GM12864 (cell line): ENCODE data around the gene PHKB.

Experiments
- DNase-seq: peaks from one replicate; pipeline ENCODE4 v3.0.0-alpha.2; 2011; ENCODE audit warnings: low read depth
- H3K4me3 ChIP-seq: 2 replicates; pipeline ENCODE4 v1.5.1; 2011; ENCODE audit warnings: mild to moderate bottlenecking, low read depth, low read length, control low read depth
- TF ChIP-seq, protein P1 (sequence below): IDR thresholded peaks from 2 replicates; pipeline ENCODE4 v1.5.1; 2011; ENCODE audit warnings: low read depth, mild to moderate bottlenecking, moderate library complexity, low read length, control low read depth, inconsistent platforms; ENCODE audit errors: missing control alignments

The PHKB gene

DNA sequence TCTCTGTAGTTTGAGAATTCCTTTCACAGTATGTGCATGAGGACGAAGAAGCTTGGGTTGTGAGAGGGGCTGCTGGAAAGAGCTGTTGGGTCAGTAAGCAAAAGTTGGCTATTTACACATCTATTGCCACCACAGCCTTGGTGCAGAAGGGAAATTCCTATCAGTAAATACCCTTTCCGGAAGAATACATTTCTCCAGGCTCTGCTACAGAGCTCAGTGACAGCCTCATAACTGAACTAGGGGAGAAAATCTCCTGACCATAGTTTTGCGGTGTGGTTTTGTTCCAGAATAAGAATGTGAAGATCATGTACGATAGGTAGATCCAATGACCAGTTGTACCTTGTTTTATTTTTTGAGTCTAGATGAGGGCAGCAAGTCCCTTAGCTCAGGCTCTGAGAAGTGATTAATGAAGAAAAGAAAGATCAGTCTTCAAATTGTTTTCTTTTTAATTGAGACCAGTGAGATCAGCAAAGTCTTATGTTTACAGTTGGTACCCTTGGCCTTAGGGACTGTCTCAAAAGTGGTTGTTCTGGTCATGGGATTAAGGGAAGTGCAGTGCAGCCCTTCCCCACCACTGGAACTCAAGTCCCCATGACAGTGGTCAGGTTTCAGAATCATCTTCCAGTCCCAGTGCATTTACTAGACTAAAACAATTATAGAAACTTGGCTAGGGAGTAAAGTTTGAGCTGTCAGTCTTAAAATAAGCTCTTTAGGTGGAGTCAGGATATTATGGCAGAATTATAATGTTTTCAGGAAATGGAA lies 123.5 kb downstream of the PHKB start:
- DNase-seq = no peak
- H3K4me3 ChIP-seq = no peak overlapping the region
- TF ChIP-seq, protein P1, sequence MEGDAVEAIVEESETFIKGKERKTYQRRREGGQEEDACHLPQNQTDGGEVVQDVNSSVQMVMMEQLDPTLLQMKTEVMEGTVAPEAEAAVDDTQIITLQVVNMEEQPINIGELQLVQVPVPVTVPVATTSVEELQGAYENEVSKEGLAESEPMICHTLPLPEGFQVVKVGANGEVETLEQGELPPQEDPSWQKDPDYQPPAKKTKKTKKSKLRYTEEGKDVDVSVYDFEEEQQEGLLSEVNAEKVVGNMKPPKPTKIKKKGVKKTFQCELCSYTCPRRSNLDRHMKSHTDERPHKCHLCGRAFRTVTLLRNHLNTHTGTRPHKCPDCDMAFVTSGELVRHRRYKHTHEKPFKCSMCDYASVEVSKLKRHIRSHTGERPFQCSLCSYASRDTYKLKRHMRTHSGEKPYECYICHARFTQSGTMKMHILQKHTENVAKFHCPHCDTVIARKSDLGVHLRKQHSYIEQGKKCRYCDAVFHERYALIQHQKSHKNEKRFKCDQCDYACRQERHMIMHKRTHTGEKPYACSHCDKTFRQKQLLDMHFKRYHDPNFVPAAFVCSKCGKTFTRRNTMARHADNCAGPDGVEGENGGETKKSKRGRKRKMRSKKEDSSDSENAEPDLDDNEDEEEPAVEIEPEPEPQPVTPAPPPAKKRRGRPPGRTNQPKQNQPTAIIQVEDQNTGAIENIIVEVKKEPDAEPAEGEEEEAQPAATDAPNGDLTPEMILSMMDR = no peak

DNA sequence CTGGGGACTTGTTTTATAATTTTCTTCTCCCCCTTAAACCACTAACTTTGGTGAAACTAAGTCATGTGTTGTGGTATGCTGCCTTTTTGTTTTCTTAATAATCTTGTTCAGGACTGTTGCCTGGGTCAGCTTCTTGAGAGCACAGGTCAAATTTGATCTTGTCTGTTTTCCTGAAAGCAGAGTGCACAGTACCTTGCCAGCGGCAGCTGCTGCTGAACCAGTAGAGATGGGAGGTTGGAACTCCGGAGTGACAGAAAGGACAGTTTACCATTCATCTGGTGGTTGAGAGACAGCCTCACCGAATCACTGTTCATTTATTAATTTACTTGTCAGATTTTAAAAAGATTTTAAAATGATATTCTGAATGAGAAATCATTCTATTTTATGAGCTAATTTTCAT lies 125.0 kb downstream of the PHKB start:
- no peak overlapping the region for H3K4me3 ChIP-seq
- TF ChIP-seq, protein P1 = no peak
- DNase-seq = no peak

DNA sequence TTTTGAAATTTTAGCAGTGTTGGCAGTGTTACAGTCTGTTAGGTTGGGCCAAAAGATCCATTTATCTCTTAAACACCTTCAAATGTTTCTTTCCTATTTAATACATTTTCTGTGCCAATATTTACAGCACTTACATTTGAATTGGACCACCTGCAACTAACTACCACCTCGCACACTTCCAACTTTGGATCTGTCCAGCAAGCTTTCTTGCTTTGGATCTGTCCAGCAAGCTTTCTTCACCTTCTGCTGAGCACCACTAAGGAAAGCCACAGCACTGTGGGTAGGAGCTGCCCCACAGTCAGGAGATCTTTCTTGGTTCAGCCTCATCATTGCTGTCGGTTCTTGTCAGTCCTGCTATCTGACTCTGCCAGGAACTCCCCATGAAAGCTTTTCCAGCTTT lies 129.3 kb downstream of the PHKB start:
- no peak for DNase-seq
- H3K4me3 ChIP-seq = no peak overlapping the region
- TF ChIP-seq, protein P1 = no peak

DNA sequence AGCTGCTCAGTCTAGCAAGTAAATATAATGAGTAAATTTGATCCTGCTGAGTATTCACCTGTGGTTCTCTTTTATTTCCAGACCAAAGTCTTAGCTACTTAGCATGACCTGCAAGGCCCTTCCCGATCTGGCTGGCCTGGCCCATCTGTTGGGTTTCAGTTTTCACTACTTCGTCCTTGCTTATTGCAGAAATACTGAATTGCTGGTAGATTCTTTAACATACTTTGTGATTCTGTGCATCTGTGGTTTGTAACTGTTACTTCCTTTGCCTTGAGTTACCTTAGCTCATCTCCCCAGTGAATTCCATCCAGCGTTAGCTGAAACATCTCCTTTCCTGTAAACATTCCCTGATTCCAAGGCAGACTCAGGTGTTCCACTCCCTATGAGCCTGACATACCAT lies 131.1 kb downstream of the PHKB start:
- DNase-seq = no peak
- H3K4me3 ChIP-seq = no peak overlapping the region
- TF ChIP-seq, protein P1 = no peak

DNA sequence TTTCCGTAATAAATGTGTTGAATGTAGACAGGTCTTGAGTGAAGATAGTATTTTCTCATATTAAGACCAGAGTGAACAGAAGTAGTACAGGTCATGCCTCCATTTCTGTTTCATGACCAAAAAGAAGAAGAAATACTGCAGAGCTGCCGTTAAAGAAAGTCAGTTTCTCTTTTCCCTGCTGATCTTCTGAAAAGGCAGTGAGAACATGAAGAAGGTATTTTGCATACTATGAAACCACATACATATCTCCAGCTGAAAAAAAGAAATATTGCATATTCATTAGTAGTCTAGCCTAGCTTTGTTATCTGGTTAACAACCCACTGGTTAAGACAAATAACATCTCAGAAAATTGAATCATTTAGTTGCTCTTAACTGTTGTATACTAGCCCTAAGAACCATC lies 138.4 kb downstream of the PHKB start:
- no peak for DNase-seq
- TF ChIP-seq, protein P1 = no peak
- no peak overlapping the region for H3K4me3 ChIP-seq

DNA sequence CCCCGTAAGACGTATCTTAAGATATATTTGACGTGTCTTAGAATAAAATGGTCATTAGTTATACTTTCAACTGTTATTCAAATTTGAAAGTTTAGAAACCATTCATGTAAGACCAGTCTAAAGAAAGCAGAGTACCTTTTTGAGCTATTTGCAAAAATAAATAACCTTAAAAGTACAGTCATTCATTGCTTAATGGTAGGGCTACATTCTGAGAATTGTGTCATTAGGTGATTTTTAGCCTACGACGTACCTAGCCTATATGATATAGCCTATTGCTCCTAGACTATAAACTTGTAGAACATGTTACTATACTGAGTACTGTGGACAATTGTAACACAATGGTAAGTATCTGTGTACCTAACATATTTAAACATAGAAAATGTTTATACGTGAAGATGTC lies 139.2 kb downstream of the PHKB start:
- DNase-seq = no peak
- TF ChIP-seq, protein P1 = no peak
- no peak overlapping the region for H3K4me3 ChIP-seq

DNA sequence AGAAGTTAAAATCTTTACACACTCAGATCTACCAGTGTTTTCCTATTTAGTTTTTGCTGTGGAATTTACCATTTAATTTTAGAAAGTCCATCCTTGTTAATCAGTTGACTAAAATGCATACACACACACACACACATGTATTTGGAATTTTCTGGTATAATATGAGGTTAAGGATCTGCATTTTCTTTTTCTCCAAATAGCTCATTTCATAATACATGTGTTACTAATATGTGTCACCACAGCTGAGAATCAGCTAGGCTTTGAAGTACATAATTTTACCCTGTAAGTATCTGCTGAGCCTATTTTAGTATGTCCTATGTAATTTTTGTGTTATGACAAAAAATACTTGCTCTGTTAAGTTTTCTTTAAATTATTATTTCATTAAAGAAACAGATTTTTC lies 143.2 kb downstream of the PHKB start:
- TF ChIP-seq, protein P1 = no peak
- no peak overlapping the region for H3K4me3 ChIP-seq
- no peak for DNase-seq
